Common myeloid progenitor, CD34-positive (primary cell): ENCODE results near the gene C14orf132.
"Not testable (repeated sequence)": the region's sequence is repeated elsewhere in the genome, so short reads cannot be mapped to it uniquely, and the experiment has no call there.

Experiments
- CTCF ChIA-PET: fragments of 350-600 bp; sonication (Branson Sonifier 250); formaldehyde crosslinking; loops from one replicate; lab custom pipeline; 2021; ENCODE audit warnings: antibody characterized with exemption; lab: Charles Lee
- POLR2A ChIA-PET: fragments of 350-600 bp; sonication (Branson Sonifier 250); formaldehyde crosslinking; loops from one replicate; lab custom pipeline; 2021; ENCODE audit warnings: antibody characterized with exemption; lab: Charles Lee
- DNase-seq, 3 donors: peaks; one replicate each; pipeline versions ENCODE4 v3.0.0 to v3.0.0-alpha.2; 2013
- H3K27ac ChIP-seq, 2 experiments: 1 replicate in 1 of 2; 2 replicates in 1 of 2; pipeline ENCODE4 v1.7.0; 2013; ENCODE audit warnings: inconsistent platforms in 2 of 2, low read length in 2 of 2, mild to moderate bottlenecking in 2 of 2, low read depth in 1 of 2, moderate library complexity in 1 of 2; ENCODE audit not compliant: severe bottlenecking in 2 of 2, insufficient read depth in 1 of 2, poor library complexity in 1 of 2
- H3K27me3 ChIP-seq, 5 experiments: replicated peaks in 2 of 5; 1 replicate in 3 of 5; 2 replicates in 2 of 5; pipeline versions ENCODE4 v1.6.1 to v1.7.0; 2013; ENCODE audit warnings: low read length in 4 of 5, mild to moderate bottlenecking in 2 of 5, moderate library complexity in 2 of 5, inconsistent platforms in 1 of 5; ENCODE audit not compliant: insufficient read depth in 5 of 5, control insufficient read depth in 4 of 5
- H3K36me3 ChIP-seq, 4 experiments: 1 replicate in 2 of 4; 2 replicates in 2 of 4; pipeline versions ENCODE4 v1.6.1 to v1.7.0; 2013; ENCODE audit warnings: low read length in 3 of 4, control low read depth in 1 of 4, mild to moderate bottlenecking in 1 of 4; ENCODE audit not compliant: control insufficient read depth in 4 of 4, insufficient read depth in 4 of 4
- H3K4me1 ChIP-seq, 4 experiments: 1 replicate in 3 of 4; 2 replicates in 1 of 4; pipeline versions ENCODE4 v1.6.1 to v1.7.1; 2013; ENCODE audit warnings: low read length in 3 of 4, mild to moderate bottlenecking in 3 of 4, control low read depth in 1 of 4, inconsistent platforms in 1 of 4, moderate library complexity in 1 of 4; ENCODE audit not compliant: control insufficient read depth in 4 of 4, insufficient read depth in 4 of 4; ENCODE audit errors: control extremely low read depth in 1 of 4
- H3K4me3 ChIP-seq, 7 experiments: 1 replicate in 4 of 7; 2 replicates in 3 of 7; pipeline versions ENCODE4 v1.5.1 to v1.7.0; 2013; ENCODE audit warnings: mild to moderate bottlenecking in 7 of 7, low read length in 6 of 7, moderate library complexity in 6 of 7, inconsistent platforms in 2 of 7, low read depth in 2 of 7, control low read depth in 1 of 7; ENCODE audit not compliant: insufficient read depth in 4 of 7, control insufficient read depth in 1 of 7; ENCODE audit errors: extremely low read depth in 1 of 7
- H3K9me3 ChIP-seq, 5 experiments: 1 replicate in 4 of 5; 2 replicates in 1 of 5; pipeline versions ENCODE4 v1.6.1 to v1.7.1; 2013; ENCODE audit warnings: low read length in 4 of 5, mild to moderate bottlenecking in 2 of 5, inconsistent platforms in 1 of 5, low read depth in 1 of 5, moderate library complexity in 1 of 5; ENCODE audit not compliant: control insufficient read depth in 4 of 5, insufficient read depth in 2 of 5; ENCODE audit errors: control extremely low read depth in 1 of 5
- WGBS: methylation state at CpG from one replicate; pipeline ENCODE4 v1.1.5; 2013; ENCODE audit not compliant: insufficient coverage; 5-methylcytosine and 5-hydroxymethylcytosine counted together

Gene C14orf132

DNA sequence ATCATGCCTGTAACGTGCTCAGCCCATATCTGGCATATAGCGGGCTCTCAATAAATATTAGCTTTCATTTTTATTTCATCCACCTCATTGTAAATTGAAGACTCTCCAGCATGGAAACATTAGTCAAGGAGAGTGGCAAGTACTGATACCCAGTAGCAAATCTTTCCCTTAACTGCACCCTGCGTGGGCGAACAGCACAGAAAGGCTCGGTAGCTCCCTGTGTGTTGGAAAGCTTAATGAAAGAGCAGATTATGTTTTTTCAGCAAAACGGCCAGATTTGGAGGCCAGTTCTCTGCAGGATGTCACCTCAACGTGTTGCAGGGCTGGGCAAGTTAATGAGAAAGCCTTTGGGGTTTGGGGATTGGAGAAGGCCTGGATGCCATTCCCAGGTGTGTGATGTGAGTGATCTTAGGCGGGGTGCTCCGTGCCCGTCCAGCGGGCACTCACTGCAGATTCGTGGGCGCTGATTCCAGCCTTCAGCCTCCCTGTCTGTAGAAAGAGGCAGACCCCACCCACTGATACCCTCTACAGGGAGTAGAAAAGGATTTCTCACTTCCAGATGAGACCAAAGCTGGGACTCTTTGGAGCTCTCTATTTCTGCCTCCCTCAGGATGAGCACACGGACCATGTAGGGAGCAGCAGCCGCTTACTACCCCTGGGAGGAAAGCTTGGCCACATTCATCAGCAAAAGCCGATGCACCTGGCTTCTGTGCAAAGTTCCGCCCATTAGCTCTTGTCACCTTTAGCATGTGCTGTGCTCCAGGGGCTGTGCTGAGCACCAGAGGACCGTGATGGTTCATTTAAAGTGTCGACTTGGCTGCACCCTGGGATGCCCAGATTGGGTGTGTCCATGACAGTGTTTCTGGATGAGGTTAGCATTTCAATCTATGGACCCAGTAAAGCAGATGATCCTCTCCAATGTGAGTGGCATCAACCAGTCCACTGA, 29.1 kb downstream of the C14orf132 start:
- H3K9me3 ChIP-seq: peaks cover 0 to 1% (median 0%) of the 10 kb centered on the region in 5 experiments
- peaks cover 0 to 16% (median 0%) of the 10 kb centered on the region in 5 experiments for H3K27me3 ChIP-seq
- H3K4me1 ChIP-seq: no peaks in the 10 kb centered on the region
- 94% methylated on average over 16 of the region's 19 CpGs for WGBS
- H3K27ac ChIP-seq: no peak overlapping the region
- no peak for DNase-seq
- H3K36me3 ChIP-seq: no peaks in the 10 kb centered on the region
- CTCF ChIA-PET: no interaction called here
- no peak overlapping the region for H3K4me3 ChIP-seq
- POLR2A ChIA-PET: interaction anchor here (0.6 kb wide), 1 partner anchor 182 kb away, joined by 10 read pairs; no protein-coding TSS in a partner anchor

DNA sequence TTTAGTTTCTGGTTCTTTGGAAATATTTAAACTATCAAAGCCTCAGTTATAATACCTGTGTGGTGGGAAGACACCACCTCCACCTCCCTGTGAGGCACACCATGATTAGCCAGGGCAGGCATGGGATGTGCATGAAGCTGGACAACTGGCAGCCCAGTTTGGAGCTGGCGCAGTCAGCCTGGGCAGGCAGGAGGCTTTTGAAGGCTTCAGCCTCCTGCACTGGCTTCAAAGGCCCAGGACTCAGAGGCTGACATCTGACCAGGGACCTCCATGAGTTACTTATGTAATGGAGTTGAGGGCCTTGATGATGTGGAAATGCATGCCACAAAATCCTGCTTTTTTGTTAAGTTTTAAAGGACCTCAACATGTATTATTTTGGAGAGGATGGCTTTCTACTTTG, 30.3 kb downstream of the C14orf132 start:
- DNase-seq: no peak
- 100% methylated on average over 1 of the region's 1 CpG for WGBS
- H3K4me1 ChIP-seq: no peaks in the 10 kb centered on the region
- H3K36me3 ChIP-seq: no peaks in the 10 kb centered on the region
- H3K27ac ChIP-seq: no peak overlapping the region
- no peak overlapping the region for H3K4me3 ChIP-seq
- peaks cover 0 to 16% (median 0%) of the 10 kb centered on the region in 5 experiments for H3K27me3 ChIP-seq
- peaks cover 0 to 1% (median 0%) of the 10 kb centered on the region in 5 experiments for H3K9me3 ChIP-seq
- POLR2A ChIA-PET: no interaction called here
- CTCF ChIA-PET: no interaction called here

DNA sequence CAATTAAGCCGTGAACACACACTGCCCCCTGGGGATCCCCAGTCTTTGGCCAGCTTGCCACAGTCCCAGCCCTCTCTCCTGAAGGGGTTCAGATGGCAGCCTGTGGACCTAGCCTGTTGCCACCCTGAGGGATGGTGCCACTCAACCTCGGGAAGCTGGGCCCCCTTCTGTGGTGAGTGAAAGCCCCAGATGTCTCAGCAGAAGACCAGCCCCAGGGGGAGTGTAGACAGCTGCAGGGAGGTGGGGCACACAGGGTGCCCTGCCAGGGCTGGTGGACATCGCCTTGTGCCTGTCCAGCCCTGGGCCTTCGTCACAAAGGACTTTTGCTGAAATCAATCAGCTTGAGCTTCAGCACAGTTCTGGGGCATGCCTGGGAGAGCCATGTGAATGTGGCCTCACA, 32.4 kb downstream of the C14orf132 start:
- Histone ChIP-seq H3K27ac (no peak overlapping the region), H3K36me3 (no peaks in the 10 kb centered on the region), H3K4me1 (no peaks in the 10 kb centered on the region), H3K9me3 (peaks cover 0 to 1% (median 0%) of the 10 kb centered on the region in 5 experiments), H3K4me3 (no peak overlapping the region), H3K27me3 (peaks cover 0 to 12% (median 0%) of the 10 kb centered on the region in 5 experiments)
- CTCF ChIA-PET: interaction anchor here (1.3 kb wide), 1 partner anchor 29 kb away, joined by 4 read pairs; no protein-coding TSS in a partner anchor
- POLR2A ChIA-PET: no interaction called here
- no peak for DNase-seq
- WGBS: 87% methylated on average over 3 of the region's 4 CpGs

DNA sequence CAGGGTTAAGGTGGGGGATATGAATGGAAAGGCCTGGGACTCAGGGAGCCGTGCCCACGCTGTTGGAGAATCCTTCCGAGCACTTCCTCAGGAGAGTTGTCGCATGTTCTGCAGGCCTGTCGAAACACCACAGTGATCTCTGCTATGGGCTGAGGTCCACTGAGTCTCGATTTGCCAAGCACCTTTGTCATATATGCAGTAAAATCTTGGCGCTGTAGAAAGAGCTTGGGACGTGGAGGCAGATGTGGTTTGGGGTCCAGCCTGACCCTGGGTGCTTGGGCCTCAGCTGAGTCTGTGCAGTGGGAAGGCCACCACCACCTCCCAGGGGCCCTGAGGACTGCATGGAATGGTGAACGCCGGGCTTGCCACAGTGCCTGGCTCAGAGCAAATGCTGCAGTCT, 32.9 kb downstream of the C14orf132 start:
- peaks cover 0 to 1% (median 0%) of the 10 kb centered on the region in 5 experiments for H3K9me3 ChIP-seq

DNA sequence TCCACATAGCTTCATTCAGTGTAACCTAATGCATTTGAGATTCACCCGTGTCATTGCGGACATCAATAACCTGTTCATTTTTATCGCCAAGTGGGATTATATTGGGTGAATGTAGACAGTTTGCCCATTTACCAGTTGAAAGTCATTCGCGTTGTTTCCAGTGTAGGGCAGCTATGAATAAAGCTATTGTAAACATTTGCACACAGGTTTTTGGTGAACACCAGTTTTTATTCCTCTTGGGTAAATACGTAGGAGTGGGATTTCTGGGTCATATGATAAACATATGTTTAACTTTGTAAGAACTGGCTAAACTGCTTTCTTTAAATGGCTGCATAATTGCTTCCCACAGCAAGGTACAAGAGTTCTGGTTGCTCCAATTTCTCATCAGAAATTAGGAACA, 33.6 kb downstream of the C14orf132 start:
- DNase-seq: no peak
- peaks cover 0 to 9% (median 4%) of the 10 kb centered on the region in 5 experiments for H3K27me3 ChIP-seq
- ChIA-PET CTCF (no interaction called here), POLR2A (no interaction called here)
- no peaks in the 10 kb centered on the region for H3K4me1 ChIP-seq
- H3K36me3 ChIP-seq: no peaks in the 10 kb centered on the region
- H3K9me3 ChIP-seq: peaks cover 0 to 1% (median 0%) of the 10 kb centered on the region in 5 experiments
- no peak overlapping the region for H3K4me3 ChIP-seq
- H3K27ac ChIP-seq: no peak overlapping the region
- WGBS: 86% methylated on average over 4 of the region's 6 CpGs

More for the DNA sequence above, 32.9 kb downstream of the C14orf132 start:
- CTCF ChIA-PET: no interaction called here
- POLR2A ChIA-PET: no interaction called here
- Histone ChIP-seq H3K27me3 (peaks cover 0 to 9% (median 4%) of the 10 kb centered on the region in 5 experiments), H3K4me3 (no peak overlapping the region), H3K4me1 (no peaks in the 10 kb centered on the region), H3K27ac (no peak overlapping the region), H3K36me3 (no peaks in the 10 kb centered on the region)
- DNase-seq: no peak
- 98% methylated on average over 10 of the region's 10 CpGs for WGBS

DNA sequence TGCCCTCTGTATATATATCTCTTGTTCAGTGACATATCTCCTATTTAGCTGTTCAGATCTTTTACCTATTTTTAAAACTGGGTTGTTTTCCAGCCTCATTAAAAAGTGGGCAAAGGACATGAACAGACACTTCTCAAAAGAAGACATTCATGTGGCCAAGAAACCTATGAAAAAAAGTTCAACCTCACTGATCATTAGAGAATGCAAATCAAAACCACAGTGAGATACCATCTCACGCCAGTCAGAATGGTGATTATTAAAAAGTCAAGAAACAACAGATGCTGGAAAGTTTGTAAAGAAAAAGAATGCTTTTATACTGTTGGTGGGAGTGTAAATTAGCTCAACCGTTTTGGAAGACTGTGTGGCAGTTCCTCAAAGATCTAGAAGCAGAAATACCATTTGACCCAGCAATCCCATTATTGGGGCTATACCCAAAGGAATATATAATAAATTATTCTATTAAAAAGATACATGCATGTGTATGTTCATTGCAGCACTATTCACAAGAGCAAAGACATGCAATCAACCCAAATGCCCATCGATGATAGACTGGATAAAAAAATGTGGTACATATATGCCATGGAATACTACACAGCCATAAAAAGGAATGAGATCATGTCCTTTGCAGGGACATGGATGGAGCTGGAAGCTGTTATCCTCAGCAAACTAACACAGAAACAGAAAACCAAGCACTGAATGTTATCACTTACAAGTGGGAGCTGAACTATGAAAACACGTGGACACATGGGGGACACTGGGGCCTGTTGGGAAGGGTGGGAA, 34.3 kb downstream of the C14orf132 start:
- CTCF ChIA-PET, H3K36me3 ChIP-seq, H3K4me1 ChIP-seq, DNase-seq, H3K27ac ChIP-seq, H3K9me3 ChIP-seq, H3K4me3 ChIP-seq: not testable (repeated sequence)
- 100% methylated on average over 1 of the region's 4 CpGs for WGBS
- POLR2A ChIA-PET: interaction anchor here (0.6 kb wide), 1 partner anchor 417 kb away, joined by 3 read pairs; no protein-coding TSS in a partner anchor
- H3K27me3 ChIP-seq: peaks cover 0 to 14% (median 7%) of the 10 kb centered on the region in 5 experiments
